AG09309 (cell line): ENCODE data around the gene SEMA7A.

Experiments
- DNase-seq: peaks from one replicate; pipeline ENCODE4 v3.0.0-alpha.2; 2010; ENCODE audit warnings: low read depth
- H3K4me3 ChIP-seq: 2 replicates; pipeline ENCODE4 v1.5.1; 2011; ENCODE audit warnings: mild to moderate bottlenecking, low read depth, low read length, moderate library complexity; ENCODE audit not compliant: control insufficient read depth
- CTCF ChIP-seq: IDR thresholded peaks from 2 replicates; pipeline ENCODE4 v1.5.1; 2011; ENCODE audit warnings: mild to moderate bottlenecking, low read depth, low read length, inconsistent platforms; ENCODE audit not compliant: insufficient read depth, control insufficient read depth; ENCODE audit errors: missing control alignments

Gene SEMA7A

GRCh38 chr15:74408385-74408784 lies 25.4 kb downstream of the SEMA7A start:
- no peak overlapping the region for H3K4me3 ChIP-seq
- no peak for DNase-seq
- no peak for TF ChIP-seq CTCF

- peak; percentile 79 for DNase-seq
- no peak for TF ChIP-seq CTCF
- no peak overlapping the region for H3K4me3 ChIP-seq
Measured at GRCh38 chr15:74406992-74407705, 26.6 kb downstream of the SEMA7A start.

GRCh38 chr15:74406517-74406916 lies 27.2 kb downstream of the SEMA7A start:
- no peak for DNase-seq
- TF ChIP-seq CTCF = no peak
- H3K4me3 ChIP-seq = no peak overlapping the region

GRCh38 chr15:74405823-74406222 lies 27.9 kb downstream of the SEMA7A start:
- no peak for TF ChIP-seq CTCF
- DNase-seq = no peak
- H3K4me3 ChIP-seq = no peak overlapping the region

- no peak for TF ChIP-seq CTCF
- no peak overlapping the region for H3K4me3 ChIP-seq
- DNase-seq = no peak
Measured at GRCh38 chr15:74403991-74404563, 29.7 kb downstream of the SEMA7A start.

GRCh38 chr15:74403588-74403919 lies 30.2 kb downstream of the SEMA7A start:
- no peak overlapping the region for H3K4me3 ChIP-seq
- no peak for TF ChIP-seq CTCF
- no peak for DNase-seq
